Measurements from ENCODE around the gene SPOP. TPM values are rescaled to one million over a fixed set of nuclear protein-coding genes. Genes with fewer than 3 reads are reported as not detected.

SPOP gene
- total RNA-seq, 4 donors from 2014 or later: 58.1 to 72.6 (median 66.6) TPM

- Histone ChIP-seq H3K36me3 (peaks cover 0 to 45% (median 19%) of the 10 kb centered on the region in 3 donors), H3K4me1 (peaks cover 0 to 30% (median 11%) of the 10 kb centered on the region in 4 donors), H3K9me3 (no peaks in the 10 kb centered on the region), H3K27me3 (no peaks in the 10 kb centered on the region), H3K27ac (peak overlapping the region in 3 of 4 donors; percentile 17 to 60 (median 32)), H3K4me3 (no peak overlapping the region)
- DNase-seq (ENCODE audit: low spot score in 2 of 2): peak; percentile 43 to 51
- WGBS, 2 donors: 44 to 50% methylated on average over 10 of the region's 10 CpGs
- TF ChIP-seq POLR2A (IDR thresholded peaks at IDR 0.05): no peak
- TF ChIP-seq EP300 (IDR thresholded peaks at IDR 0.05): peak in 1 of 2 donors; percentile 56
These were observed 61.2 kb downstream of the SPOP start for GRCh38 chr17:49616601-49617131.

- DNase-seq (ENCODE audit: low spot score in 2 of 2): no peak
- Histone ChIP-seq H3K9me3 (no peaks in the 10 kb centered on the region), H3K4me3 (no peak overlapping the region), H3K36me3 (peaks cover 0 to 40% (median 19%) of the 10 kb centered on the region in 3 donors), H3K4me1 (peaks cover 0 to 36% (median 11%) of the 10 kb centered on the region in 4 donors), H3K27ac (peak overlapping the region in 3 of 4 donors; percentile 9 to 60 (median 17)), H3K27me3 (no peaks in the 10 kb centered on the region)
- 47 to 52% methylated on average over 3 of the region's 3 CpGs for WGBS, 2 donors
- TF ChIP-seq CTCF (IDR thresholded peaks at IDR 0.05) (peak in 4 of 5 experiments; percentile 8 to 22 (median 18)), POLR2A (IDR thresholded peaks at IDR 0.05) (no peak), EP300 (IDR thresholded peaks at IDR 0.05) (no peak)
These were observed 61.8 kb downstream of the SPOP start for GRCh38 chr17:49616086-49616485.

- Histone ChIP-seq H3K36me3 (peaks cover 0 to 36% (median 2%) of the 10 kb centered on the region in 3 donors), H3K9me3 (no peaks in the 10 kb centered on the region), H3K27ac (no peak overlapping the region), H3K4me3 (no peak overlapping the region), H3K4me1 (peaks cover 0 to 48% (median 15%) of the 10 kb centered on the region in 4 donors), H3K27me3 (no peaks in the 10 kb centered on the region)
- no peak for TF ChIP-seq POLR2A (IDR thresholded peaks at IDR 0.05)
- no peak for TF ChIP-seq EP300 (IDR thresholded peaks at IDR 0.05)
- TF ChIP-seq CTCF (IDR thresholded peaks at IDR 0.05): no peak
- no peak for DNase-seq (ENCODE audit: low spot score in 2 of 2)
- WGBS, 2 donors: 100% methylated on average over 1 of the region's 1 CpG
These were observed 64.6 kb downstream of the SPOP start for GRCh38 chr17:49613182-49613800.

GRCh38 chr17:49612726-49613125 is 65.2 kb downstream of the SPOP start:
- Histone ChIP-seq H3K4me3 (no peak overlapping the region), H3K27ac (no peak overlapping the region), H3K27me3 (no peaks in the 10 kb centered on the region), H3K4me1 (peaks cover 0 to 45% (median 15%) of the 10 kb centered on the region in 4 donors), H3K36me3 (peaks cover 0 to 31% (median 0%) of the 10 kb centered on the region in 3 donors), H3K9me3 (no peaks in the 10 kb centered on the region)
- WGBS, 2 donors: 73 to 78% methylated on average over 1 of the region's 1 CpG
- TF ChIP-seq POLR2A (IDR thresholded peaks at IDR 0.05) (no peak), EP300 (IDR thresholded peaks at IDR 0.05) (no peak), CTCF (IDR thresholded peaks at IDR 0.05) (no peak)
- DNase-seq (ENCODE audit: low spot score in 2 of 2): no peak

- no peak for DNase-seq (ENCODE audit: low spot score in 2 of 2)
- H3K4me3 ChIP-seq: no peak overlapping the region
- H3K36me3 ChIP-seq: peaks cover 0 to 42% (median 0%) of the 10 kb centered on the region in 3 donors
- WGBS, 2 donors: 65 to 78% methylated on average over 5 of the region's 5 CpGs
- no peaks in the 10 kb centered on the region for H3K9me3 ChIP-seq
- H3K27me3 ChIP-seq: no peaks in the 10 kb centered on the region
- TF ChIP-seq CTCF (IDR thresholded peaks at IDR 0.05) (no peak), EP300 (IDR thresholded peaks at IDR 0.05) (peak in 1 of 2 donors; percentile 26)
- peak overlapping the region in 2 of 4 donors; percentile 3 to 69 for H3K27ac ChIP-seq
- H3K4me1 ChIP-seq: peaks cover 0 to 28% (median 7%) of the 10 kb centered on the region in 4 donors
These were observed 66.9 kb downstream of the SPOP start for GRCh38 chr17:49610883-49611584.
